Urothelium cell line (cell line): ENCODE results near the gene CTDP1.
A peak's percentile ranks its signal among the peaks of the same experiment; 100 is the strongest.
"Not testable (repeated sequence)": the region's sequence is repeated elsewhere in the genome, so short reads cannot be mapped to it uniquely, and the experiment has no call there.

Source experiments
- DNase-seq: peaks from one replicate; pipeline ENCODE4 v3.0.0; 2011; ENCODE audit warnings: low spot score, mixed read lengths
- FAIRE-seq: peaks from 2 replicates; lab custom pipeline; 2011; peaks lifted over from hg19 to GRCh38; lab: Jason Lieb, UNC

The CTDP1 gene

GRCh38 chr18:79697976-79698375, 18.4 kb downstream of the CTDP1 start:
- FAIRE-seq (no peak), DNase-seq (no peak)

- DNase-seq, result no peak
- FAIRE-seq, result no peak
Measured at GRCh38 chr18:79698668-79699335, 19.2 kb downstream of the CTDP1 start.

GRCh38 chr18:79699653-79700052, 20.1 kb downstream of the CTDP1 start:
- DNase-seq, result no peak
- FAIRE-seq, result peak; percentile 5

- DNase-seq (no peak), FAIRE-seq (no peak)
Measured at GRCh38 chr18:79702906-79703305, 23.3 kb downstream of the CTDP1 start.

- DNase-seq (no peak), FAIRE-seq (no peak)
Measured at GRCh38 chr18:79704631-79705030, 25.0 kb downstream of the CTDP1 start.

- DNase-seq, result no peak
- FAIRE-seq, result no peak
Measured at GRCh38 chr18:79705272-79705671, 25.7 kb downstream of the CTDP1 start.

- DNase-seq, result no peak
Measured at GRCh38 chr18:79706006-79706405, 26.4 kb downstream of the CTDP1 start.

GRCh38 chr18:79706658-79707057, 27.1 kb downstream of the CTDP1 start:
- DNase-seq (no peak), FAIRE-seq (no peak)

More at GRCh38 chr18:79706006-79706405, 26.4 kb downstream of the CTDP1 start:
- FAIRE-seq, result no peak

GRCh38 chr18:79707239-79707638, 27.6 kb downstream of the CTDP1 start:
- DNase-seq, result no peak
- no peak for FAIRE-seq

GRCh38 chr18:79707671-79708070, 28.1 kb downstream of the CTDP1 start:
- FAIRE-seq, result no peak
- DNase-seq, result no peak

GRCh38 chr18:79708412-79708811, 28.8 kb downstream of the CTDP1 start:
- FAIRE-seq (no peak), DNase-seq (no peak)

- DNase-seq (no peak), FAIRE-seq (no peak)
Measured at GRCh38 chr18:79712206-79712857, 32.7 kb downstream of the CTDP1 start.

GRCh38 chr18:79713341-79713740, 33.7 kb downstream of the CTDP1 start:
- DNase-seq (no peak), FAIRE-seq (no peak)

GRCh38 chr18:79714531-79715240, 35.1 kb downstream of the CTDP1 start:
- no peak for FAIRE-seq
- DNase-seq, result no peak

- DNase-seq (no peak), FAIRE-seq (no peak)
Measured at GRCh38 chr18:79715280-79715679, 35.7 kb downstream of the CTDP1 start.

- FAIRE-seq (no peak), DNase-seq (no peak)
Measured at GRCh38 chr18:79717059-79717458, 37.5 kb downstream of the CTDP1 start.

GRCh38 chr18:79717555-79718074, 38.0 kb downstream of the CTDP1 start:
- no peak for DNase-seq
- FAIRE-seq, result no peak

- no peak for DNase-seq
- no peak for FAIRE-seq
Measured at GRCh38 chr18:79718126-79718525, 38.5 kb downstream of the CTDP1 start.

- DNase-seq, result no peak
- FAIRE-seq, result no peak
Measured at GRCh38 chr18:79718878-79719477, 39.4 kb downstream of the CTDP1 start.

- FAIRE-seq, result peak; percentile 98
- DNase-seq, result not testable (repeated sequence)
Measured at GRCh38 chr18:79719478-79720358, 40.1 kb downstream of the CTDP1 start.
